GM18858 (cell line): ENCODE data around the gene RFX1.
"Not testable (repeated sequence)": the region's sequence is repeated elsewhere in the genome, so short reads cannot be mapped to it uniquely, and the experiment has no call there.

Source experiments
- ATAC-seq: cut with Tn5 transposase; IDR thresholded peaks from one replicate; pipeline ENCODE4 v1.9.1; 2021; ENCODE audit not compliant: unreplicated experiment

Gene RFX1

DNA sequence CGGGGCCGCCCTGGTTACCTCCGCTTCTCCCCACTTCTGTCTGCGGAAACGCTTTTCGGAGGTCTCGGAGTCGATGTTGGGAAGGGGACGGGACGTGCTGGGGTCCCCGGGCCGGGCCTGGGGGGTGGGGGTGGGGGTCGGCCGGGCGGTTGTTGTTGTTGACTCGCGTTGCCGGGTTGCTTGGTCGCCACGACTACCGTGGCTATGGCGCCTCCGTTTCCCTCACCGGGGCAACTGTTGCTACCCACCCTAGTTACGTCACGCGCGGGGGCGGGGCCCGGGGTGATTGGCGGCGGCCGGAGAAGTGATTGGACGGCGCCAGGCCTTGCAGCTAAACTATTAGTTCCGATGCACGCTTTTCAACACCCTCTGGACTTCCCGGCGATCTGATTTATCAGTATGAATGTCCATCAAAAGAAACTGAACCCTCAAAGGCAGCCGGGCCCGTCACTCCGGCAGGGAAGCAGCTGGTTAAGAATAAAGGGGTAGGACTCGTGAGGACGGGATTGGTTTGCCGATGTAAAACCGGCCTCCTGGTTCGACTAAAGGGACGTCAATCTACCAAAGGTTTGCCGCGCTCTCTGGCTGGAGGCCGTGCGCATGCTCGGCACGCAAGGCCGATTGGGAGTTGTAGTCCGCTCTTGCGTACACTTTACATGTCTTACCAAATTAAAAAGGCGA lies at the start of gene RFX1:
Gene RFX1 (minus strand): TSS at position 236 of the 681 bp plus-strand sequence. CDS start 12,477 bp downstream, outside the sequence.
- peak; percentile 65 for ATAC-seq

DNA sequence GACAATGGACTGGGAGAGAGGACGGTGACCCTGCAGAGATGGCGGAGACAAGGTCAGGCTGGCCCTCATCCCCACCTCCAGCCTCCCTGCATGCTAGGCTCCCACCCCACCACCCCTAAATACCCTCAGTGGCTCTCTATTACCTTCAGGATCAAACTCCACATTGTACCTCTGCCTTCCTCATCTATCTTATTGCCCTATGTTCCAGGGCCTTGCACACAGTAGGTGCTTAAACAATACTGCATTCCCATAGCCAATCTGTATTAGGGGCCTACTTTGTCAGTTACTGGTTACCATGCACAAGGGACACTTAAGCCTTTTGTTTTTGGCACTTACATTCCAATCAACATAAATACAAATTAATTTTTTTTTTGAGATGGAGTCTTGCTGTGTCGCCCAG lies 49.3 kb upstream of the RFX1 start:
- no peak for ATAC-seq

DNA sequence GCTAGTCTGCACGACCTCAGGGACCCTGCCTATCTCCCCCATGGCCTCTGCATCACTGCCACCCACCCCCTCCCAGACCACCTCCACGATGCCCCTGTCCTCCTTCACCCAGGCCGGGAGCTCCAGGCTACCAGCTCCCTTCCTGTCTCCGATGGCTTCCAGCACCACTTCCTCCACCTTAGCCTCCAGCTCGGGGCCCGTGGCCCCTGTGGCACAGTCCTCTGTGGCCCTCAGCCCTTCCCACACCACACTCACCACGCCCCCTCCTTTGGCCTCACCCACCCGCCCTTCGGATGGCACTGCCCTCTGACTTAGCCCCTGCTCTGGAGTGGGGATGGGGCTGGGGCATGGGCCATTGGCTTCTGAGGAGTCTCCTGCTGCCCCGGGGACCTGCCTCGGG lies 48.6 kb upstream of the RFX1 start:
- no peak for ATAC-seq

DNA sequence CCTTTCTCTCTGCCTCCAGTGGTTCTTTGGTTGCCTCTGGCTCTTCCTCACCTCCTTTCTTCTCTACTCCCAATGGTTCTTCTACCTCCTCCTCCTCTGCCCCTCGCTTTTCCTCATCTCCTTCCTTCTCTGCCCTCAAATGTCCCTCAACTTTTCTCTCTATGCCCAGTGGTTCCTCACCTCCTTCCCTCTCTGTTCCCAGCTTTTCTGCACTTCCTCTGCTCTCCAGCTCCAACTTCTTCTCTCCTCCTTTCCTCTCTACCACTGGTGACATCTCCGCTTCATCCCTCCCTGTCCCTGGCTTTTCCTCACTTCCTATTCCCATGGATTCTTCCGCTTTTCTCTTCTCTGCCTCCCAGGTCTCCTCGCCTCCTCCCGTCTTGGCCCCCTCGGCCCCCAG lies 48.0 kb upstream of the RFX1 start:
- ATAC-seq = no peak

DNA sequence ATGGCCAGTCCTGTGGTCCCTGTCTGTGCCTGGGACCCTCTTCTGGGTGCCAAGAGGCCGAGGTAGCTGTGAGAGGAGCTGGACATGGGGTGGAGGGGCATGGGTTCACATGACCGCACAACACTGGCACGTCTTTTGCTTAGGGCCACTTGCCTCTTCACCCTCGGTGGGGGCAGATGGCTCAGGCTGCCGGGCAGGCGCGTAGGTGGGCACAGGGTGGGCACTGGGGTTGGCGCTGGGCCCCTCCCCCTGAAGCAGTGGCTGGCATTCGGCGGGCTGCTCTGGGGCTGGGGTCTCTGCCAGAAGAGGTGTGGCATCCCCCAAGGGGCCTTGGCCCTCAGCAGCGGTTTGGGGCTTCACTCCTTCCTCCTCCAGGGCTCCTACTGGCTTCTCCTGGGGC lies 47.4 kb upstream of the RFX1 start:
- no peak for ATAC-seq

DNA sequence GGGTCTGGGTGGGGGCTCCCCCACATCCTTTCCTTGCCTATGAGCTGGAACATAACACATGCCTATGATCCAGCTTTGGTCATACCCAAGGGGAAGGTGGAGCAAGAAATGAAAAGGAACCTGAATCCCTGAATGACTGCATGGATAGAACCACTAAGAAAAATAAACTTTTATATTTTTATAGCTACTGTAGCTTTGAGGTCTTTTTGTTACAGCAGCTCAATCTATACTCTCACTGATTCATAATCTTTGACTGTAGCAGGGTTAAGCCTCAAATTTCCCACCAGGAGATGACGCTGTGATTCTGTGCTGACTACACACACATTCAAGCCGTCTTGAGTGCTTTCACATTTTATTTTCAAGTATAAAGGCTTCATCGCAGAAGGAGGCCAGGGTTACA lies 46.9 kb upstream of the RFX1 start:
- no peak for ATAC-seq

DNA sequence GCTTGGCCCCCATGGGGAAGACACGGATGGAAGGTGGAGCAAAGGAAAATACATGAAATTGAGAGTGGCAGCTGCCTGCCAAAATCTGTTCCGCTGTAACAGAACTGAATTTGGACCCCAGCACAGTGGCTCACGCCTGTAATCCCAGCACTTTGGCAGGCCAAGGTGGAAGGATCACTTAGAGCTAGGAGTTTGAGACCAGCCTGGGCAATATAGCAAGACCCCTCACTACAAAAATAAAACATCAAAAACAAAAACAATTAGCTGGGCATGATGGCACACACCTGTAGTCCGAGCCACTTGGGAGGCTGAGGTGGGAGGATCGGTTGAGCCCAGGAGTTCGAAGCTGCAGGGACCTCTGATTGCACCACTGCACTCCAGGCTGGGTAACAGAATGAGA lies 46.4 kb upstream of the RFX1 start:
- ATAC-seq = no peak

DNA sequence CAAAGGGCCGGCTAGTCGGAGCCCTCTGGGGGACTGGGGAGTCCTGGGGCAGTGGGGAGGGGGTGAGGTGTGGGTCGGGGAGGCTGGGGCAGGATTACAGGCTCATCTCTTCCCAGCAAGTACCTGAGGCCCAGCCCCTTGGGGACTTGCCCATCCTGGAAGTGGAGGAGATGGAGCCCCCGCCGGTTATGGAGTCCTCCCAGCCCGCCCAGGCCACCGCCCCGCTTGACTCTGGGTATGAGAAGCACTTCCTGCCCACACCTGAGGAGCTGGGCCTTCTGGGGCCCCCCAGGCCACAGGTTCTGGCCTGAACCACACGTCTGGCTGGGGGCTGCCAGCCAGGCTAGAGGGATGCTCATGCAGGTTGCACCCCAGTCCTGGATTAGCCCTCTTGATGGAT lies 45.9 kb upstream of the RFX1 start:
- ATAC-seq = no peak

DNA sequence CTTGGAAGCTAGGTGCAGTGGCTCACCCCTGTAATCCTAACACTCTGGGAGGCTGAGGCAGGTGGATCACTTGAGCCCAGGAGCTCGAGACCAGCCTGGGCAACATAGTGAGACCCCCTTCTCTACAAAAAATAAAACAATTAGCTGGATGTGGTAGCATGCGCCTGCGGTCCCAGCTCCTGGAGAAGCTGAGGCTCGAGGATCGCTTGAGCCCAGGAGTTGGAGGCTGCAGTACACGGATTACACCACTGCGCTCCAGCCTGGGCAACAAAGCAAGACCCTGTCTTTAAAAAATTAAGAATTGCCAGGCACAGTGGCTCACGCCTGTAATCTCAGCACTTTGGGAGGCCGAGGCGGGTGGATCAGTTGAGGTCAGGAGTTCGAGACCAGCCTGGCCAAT lies 44.8 kb upstream of the RFX1 start:
- ATAC-seq = not testable (repeated sequence)

DNA sequence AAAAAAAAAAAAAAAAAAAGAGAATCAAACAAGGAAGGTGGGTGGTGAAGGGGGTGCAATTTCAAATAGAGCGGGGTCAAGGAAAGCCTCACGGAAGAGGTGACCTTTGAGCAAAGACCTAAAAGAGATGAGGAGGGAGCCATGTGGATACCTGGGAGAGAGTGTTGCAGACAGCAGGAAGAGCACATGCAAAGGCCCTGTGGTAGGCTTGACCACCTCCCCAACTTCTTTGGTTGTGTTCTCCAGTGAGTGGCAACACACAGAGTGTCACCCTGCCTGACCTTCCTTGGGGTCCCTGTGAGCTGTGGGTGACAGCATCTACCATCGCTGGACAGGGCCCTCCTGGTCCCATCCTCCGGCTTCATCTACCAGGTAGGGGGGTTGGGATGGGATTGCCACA lies 44.4 kb upstream of the RFX1 start:
- ATAC-seq = no peak

DNA sequence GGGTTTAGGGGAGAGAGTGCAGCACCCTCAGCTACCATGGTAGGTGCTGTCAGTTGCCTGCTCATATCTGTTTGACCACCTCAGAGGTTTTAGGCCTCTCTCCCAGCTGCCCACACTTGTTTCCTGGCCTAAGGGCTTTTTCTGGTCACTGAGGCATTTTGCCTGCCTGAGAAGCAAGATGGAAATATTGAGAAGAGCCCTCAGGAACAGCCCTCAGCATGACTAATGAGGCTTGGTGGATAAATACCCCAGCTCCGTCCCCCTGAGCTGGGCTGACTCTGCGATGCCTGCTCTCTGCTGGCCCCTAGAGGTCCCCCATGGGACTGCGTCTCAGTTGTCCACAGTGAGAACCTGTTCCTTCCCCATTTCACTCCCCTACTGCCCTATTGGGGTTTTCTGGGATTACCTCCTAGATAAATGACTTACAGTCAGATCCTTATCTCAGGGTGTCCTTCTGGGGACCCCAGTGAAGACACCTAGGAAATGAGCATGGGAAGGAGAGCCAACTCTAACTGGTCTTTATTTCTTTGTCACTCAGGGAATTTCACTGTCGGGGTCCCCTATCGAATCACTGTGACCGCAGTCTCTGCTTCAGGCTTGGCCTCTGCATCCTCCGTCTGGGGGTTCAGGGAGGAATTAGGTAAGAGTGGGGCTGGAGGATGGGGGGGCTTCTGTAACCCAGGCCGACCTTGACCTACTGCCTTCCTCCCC lies 42.5 kb upstream of the RFX1 start:
- ATAC-seq = no peak

DNA sequence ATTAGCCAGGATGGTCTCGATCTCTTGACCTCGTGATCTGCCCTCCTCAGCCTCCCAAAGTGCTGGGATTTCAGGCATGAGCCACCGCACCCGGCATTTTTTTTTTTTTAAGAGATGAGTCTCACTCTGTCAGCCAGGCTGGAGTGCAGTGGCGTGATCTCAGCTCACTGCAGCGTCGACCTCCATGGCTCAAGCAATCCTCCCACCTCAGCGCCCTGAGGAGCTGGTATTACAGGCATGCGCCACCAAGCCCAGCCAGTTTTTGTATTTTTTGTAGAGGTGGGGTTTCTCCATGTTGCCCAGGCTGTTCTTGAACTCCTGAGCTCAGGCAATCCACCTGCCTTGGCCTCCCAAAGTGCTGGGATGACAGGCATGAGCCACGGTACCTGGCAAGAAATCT lies 41.7 kb upstream of the RFX1 start:
- ATAC-seq = not testable (repeated sequence)

DNA sequence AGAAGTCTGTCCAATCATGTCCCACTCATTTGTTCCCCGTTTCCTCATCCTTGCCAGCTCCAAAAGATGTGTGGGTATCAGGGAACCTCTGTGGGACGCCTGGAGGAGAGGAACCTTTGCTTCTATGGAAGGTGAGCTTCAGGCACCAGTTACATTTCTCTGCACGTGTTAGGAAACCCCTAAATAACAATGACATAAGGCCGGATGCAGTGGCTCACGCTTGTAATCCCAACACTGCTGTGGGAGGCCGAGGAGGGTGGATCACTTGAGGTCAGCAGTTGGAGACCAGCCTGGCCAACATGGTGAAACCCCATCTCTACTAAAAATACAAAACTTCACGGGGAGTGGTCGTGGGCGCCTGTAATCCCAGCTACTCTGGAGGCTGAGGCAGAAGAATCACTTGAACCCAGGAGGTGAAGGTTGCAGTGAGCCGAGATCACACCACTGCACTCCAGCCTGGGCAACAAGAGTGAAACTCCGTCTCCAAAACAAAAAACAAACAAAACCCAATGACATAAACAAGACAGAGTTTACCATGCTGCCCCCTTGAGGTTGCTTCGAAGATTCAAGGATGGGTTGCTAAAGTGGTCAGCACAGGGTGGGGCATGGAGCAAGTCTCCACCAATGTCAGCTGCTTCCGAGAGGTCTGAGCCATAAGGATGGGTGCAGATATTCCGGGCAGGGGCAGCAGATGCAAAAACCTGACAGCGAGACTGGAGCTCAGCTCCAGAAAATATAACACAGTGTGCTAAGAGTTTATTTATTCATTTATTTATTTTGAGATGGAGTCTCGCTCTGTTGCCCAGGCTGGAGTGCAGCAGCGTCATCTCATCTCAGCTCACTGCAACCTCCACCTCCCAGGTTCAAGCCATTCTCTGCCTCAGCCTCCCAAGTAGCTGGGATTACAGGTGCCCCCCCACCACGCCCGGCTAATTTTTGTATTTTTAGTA lies 36.8 kb upstream of the RFX1 start:
- not testable (repeated sequence) for ATAC-seq

DNA sequence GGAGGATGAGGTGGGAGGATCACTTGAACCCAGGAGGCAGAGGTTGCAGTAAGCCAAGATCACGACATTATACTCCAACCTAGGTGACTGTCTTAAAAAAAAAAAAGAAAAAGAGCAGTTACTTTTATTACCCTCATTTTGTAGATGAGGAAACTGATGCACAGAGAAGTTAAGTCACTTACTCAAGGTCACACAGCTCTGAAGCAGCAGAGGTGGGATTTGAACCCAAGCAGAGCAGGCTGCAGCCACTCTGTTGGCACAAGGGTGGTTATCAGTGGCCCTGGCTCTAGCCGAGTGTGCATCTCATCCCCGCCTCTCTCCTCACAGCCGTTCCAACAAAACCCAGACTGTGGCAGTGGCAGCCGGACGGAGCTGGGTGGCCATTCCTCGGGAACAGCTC lies 33.1 kb upstream of the RFX1 start:
- no peak for ATAC-seq

DNA sequence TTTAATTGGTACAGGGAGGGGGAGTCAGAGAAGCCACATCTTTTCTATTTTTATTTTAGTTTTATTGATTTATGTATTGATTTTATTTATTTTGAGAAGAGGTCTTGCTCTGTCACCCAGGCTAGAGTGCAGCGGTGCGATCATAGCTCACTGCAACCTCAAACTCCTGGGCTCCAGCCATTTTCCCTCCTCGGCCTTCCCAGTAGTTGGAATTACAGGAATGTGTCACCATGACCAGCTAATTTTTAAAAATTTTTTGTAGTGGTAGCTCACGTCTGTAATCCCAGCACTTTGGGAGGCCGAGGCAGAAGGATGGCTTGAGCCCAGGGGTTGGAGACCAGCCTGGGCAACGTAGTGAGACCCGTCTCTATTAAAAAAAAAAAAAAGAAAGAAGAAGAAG lies 29.6 kb upstream of the RFX1 start:
- no peak for ATAC-seq

DNA sequence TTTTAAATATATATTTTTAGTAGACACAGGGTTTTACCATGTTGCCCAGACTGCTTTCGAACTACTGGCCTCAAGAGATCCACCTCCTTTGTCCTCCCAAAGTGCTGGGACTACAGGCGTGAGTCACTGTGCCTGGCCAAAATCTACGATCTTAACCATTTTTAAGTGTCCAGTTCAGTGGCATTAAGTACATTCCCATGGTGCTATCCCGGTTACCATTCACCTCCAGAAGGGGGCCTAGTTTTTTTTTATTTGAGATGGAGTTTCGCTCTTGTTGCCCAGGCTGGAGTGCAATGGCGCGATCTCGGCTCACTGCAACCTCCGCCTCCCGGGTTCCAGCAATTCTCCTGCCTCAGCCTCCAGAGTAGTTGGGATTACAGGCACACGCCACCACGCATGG lies 29.0 kb upstream of the RFX1 start:
- ATAC-seq = not testable (repeated sequence)

DNA sequence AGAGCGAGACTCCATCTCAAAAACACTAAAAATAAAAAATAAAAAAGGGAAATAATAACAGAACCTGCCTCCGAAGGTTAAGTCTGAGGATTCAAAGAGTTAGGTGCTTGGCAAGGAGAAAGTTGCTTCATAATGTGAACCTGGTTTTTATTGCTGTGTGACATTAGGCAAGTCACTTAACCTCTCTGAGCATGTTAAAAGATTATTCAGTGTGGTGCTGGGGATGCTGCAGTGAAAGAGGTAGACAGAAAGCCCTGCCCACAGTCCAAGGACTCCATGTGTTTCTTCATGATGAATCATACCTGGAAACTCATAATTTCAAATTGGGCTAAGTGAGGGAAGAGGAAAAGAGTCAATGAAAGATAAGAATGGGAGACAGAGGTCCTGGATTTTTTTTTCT lies 27.8 kb upstream of the RFX1 start:
- no peak for ATAC-seq

DNA sequence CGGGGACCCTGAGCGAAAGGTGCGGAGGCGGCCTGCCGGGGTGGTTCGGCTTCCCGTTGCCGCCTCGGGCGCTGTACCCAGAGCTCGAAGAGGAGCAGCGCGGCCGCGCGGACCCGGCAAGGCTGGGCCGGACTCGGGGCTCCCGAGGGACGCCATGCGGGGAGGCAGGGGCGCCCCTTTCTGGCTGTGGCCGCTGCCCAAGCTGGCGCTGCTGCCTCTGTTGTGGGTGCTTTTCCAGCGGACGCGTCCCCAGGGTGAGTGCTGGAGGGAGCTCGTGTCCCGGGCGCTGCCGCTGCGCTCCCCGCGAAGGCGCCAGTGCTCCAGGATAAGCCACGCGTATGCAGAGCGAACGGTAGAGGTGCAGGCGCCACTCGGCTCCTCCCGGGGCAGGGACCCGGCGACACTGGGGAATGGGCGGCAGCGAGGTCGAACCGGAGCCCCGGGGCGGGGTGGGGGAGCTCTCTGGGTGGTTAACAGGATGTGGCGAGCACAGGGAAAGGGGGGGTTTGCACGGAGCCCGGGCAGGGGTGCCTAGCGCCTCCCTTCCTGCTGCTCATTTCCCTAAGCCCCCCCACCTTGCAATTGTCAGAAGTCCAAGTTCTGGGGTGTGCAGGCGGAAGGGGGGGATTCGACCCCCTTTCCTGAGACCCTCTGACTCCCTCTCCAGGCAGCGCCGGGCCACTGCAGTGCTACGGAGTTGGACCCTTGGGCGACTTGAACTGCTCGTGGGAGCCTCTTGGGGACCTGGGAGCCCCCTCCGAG lies 25.8 kb upstream of the RFX1 start, which contains the start of gene IL27RA:
Gene IL27RA (plus strand): TSS at position 44 of the 762 bp plus-strand sequence. CDS start 111 bp downstream, at position 155.
- no peak for ATAC-seq

DNA sequence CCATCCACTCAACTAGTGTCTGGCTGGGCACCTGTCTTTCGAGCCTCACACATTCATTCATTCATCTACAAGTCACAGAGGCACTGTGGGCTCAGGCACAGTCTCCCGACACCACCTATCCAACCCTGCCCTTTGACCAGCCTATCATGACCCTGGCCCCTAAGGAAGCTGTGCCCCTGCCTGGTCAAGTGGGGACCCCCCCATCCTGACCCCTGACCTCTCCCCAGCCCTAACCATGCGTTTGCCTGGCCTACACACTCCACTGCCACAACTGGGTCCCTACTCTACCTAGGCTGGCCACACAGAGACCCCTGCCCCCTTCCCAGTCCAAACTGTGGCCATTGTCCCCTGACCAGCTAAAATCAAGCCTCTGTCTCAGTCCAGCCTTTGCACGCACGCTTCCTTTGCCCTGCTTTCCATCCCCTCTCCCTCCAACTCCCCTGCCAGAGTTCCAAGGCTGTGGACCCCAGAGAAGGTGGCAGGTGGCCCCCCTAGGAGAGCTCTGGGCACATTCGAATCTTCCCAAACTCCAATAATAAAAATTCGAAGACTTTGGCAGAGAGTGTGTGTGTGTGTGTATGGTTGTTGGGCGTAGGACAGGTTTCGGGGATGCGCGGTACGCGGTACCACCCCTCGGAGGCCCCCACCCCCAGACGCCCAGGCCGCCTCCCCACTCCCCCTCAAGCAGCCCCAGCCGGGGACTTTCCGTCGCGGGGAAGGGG lies 25.0 kb upstream of the RFX1 start:
- ATAC-seq = no peak

DNA sequence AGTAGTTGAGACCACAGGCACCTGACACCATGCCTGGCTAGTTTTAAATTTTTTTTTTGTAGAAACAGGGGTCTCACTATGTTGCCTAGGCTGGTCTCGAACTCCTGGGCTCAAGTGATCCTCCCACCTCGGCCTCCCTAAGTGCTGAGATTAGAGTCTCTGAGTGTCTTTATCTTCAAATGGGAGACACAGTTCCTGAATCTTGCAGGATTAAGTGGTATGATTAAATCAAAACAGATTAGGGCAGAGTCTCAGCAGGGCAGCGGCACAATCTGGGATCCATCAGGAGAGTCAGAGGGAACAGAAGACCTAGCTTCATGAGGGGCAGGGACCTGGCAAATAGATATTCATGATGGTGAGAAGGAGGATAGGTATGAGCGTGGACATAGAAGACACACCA lies 22.8 kb upstream of the RFX1 start:
- ATAC-seq = no peak
